ENCODE measurements around the gene DCHS1. TPM values are rescaled to one million over a fixed set of nuclear protein-coding genes. Genes with fewer than 3 reads are reported as not detected.

DCHS1 gene
- total and polyA plus RNA-seq, 9 of the 15 experiments (the other 6 are each of a cell fraction or from before 2014, with no cell fraction given): 0.04 to 0.49 (median 0.14) TPM; not detected in 2

- TF ChIP-seq HBP1 (CRISPR knock-in tag; IDR thresholded peaks at IDR 0.05) (0 out of 2 replicates have a peak, but pooled peaks have one; percentile 51), BHLHE40 (IDR thresholded peaks at IDR 0.05; ENCODE audit: low read length) (no peak), ETV5 (CRISPR knock-in tag; IDR thresholded peaks at IDR 0.05; ENCODE audit: low read depth) (no peak), SNIP1 (IDR thresholded peaks at IDR 0.05; ENCODE audit: low read depth) (no peak), NCOA6 (IDR thresholded peaks at IDR 0.05) (no peak), HDAC1 (IDR thresholded peaks at IDR 0.05) (peak in 1 of 2 experiments; percentile 50; a peak in 1 of 4 replicates), ELF1 (tag; IDR thresholded peaks at IDR 0.05) (no peak), SRSF1 (IDR thresholded peaks at IDR 0.05; ENCODE audit: low read depth, low read length) (no peak), MLX (CRISPR knock-in tag; conservative IDR thresholded peaks at IDR 0.05) (no peak), GATAD2A (IDR thresholded peaks at IDR 0.05) (no peak), E4F1 (CRISPR knock-in tag; IDR thresholded peaks at IDR 0.05; ENCODE audit: borderline replicate concordance) (no peak), TSC22D4 (tag; IDR thresholded peaks at IDR 0.05) (no peak), BMI1 (IDR thresholded peaks at IDR 0.05; ENCODE audit: low read length) (no peak), ZNF274 (IDR thresholded peaks at IDR 0.05; ENCODE audit: borderline replicate concordance, low read depth, low read length) (no peak), MTA1 (IDR thresholded peaks at IDR 0.05; ENCODE audit: borderline replicate concordance) (peak; percentile 69; the same call in 1 of the 2 replicates), BRF2 (IDR thresholded peaks at IDR 0.05; ENCODE audit: borderline replicate concordance, insufficient read depth, insufficient read length) (no peak), ELF4 (CRISPR knock-in tag; IDR thresholded peaks at IDR 0.05) (no peak), ZNF655 (CRISPR knock-in tag; IDR thresholded peaks at IDR 0.05) (no peak), HMGXB4 (CRISPR knock-in tag; IDR thresholded peaks at IDR 0.05) (no peak)
These were observed 10.9 kb upstream of the DCHS1 start (continued) for GRCh38 chr11:6666302-6667183.

All from K562 (cell line).